Activated T-cell treated with anti-CD3 and anti-CD28 coated beads for 24 hours (primary cell): ENCODE measurements around the gene CDH22.

ENCODE experiments used
- DNase-seq: peaks from one replicate; pipeline ENCODE4 v3.0.0-alpha.2; 2020; ENCODE audit warnings: low read depth

CDH22 gene

DNA sequence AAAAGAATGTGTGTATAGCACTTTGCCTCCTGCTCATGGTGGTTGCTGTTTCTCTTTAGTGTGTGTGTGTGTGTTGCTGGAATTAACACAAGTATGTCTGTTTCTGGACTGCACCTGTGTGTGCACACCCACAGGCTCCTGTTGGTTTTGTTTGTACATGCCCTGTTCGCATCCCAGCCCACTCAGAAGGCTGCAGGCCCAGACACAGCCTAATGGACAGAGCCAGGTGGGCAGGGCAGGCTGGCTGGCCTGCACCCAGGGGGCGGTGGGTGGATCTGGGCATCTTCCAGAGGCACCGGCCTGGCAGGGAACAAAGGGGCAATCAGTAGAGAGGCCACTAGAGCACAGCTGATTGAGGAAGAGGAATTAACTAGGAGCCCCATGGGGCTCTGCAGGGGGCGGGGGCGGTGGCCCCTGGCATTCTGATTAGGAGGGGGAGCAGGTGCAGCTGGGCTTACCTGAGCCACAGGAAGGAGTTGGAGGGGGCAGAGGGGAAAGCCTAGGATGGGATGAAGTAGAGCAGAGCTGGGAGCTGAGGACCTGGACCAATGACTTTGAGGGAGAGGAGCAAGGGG lies 168.3 kb downstream of the CDH22 start:
- no peak for DNase-seq

- no peak for DNase-seq
Measured at GRCh38 chr20:46139266-46139889, 168.9 kb downstream of the CDH22 start.

DNA sequence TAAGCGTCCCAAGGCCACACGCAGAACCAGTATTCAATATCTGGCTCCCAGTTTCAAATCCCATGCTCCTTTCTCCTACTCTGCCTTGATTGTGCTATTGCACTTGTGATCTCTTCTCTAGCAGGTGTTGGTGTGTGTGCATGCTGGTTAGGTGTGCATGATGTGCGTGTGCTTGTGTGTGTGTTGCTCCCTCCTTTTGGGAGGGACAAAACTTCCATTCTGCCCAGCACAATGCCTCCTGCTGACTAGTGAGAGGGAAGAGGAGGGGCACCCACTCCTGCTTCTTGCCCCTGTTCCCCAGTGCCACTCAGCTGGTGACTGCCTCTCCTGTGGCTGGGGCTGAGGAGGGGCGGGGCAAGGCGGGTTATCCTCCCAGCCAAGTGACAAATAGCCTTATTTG lies 170.5 kb downstream of the CDH22 start:
- DNase-seq = no peak

GRCh38 chr20:46135856-46136633 lies 172.3 kb downstream of the CDH22 start:
- no peak for DNase-seq

DNA sequence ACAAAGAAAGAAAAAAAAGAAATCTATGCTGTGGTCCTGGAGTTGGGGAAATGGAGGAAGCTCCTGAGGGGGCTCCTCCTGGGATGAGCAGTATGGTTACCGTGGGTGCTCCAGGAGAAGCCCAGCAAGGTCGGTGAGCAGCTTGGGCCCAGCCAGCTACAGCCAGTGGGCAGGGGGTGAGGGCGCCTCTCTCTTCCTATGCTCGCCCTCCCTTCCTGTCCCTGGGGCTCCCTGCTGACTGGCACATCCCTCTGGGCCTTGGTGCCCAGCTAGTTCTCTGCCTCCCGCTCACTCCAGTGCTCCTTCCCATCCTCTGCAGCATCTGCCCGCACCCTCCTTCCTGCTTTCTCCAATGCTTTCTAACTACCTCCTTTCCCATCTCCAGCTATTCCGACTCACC lies 173.6 kb downstream of the CDH22 start:
- DNase-seq = no peak

DNA sequence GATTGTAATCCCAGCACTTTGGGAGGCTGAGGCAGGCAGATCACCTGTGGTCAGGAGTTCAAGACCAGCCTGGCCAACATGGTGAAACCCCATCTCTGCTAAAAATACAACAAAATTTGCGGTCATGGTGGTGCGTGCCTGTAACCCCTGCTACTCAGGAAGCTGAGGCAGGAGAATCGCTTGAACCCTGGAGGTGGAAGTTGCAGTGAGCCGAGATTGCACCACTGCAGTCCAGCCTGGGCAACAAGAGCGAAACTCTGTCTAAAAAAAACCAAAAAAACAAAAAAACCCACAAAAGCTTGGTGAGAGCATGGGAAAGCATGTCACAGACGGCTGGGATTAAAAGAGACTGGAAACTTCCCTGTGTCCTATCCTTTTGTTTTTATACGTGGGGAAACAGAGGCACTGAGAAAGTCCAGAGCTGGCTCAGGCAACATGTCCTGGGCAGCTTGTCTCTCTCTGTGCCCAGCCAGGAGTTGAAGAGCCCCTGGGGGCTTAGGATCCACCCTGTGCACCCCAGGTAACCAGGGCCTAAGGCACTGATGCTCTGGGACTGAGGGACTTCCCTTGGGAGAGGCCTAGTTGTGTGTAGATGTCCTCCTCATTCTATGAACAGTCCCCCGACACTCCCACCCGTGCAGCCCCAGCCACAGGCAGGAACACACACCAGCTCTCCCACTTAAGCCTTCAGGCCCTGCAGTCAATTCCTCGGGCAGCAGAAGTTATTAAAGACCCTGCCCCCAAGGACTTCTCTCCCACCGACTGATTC lies 174.2 kb downstream of the CDH22 start:
- no peak for DNase-seq

GRCh38 chr20:46132705-46133120 lies 175.6 kb downstream of the CDH22 start:
- DNase-seq = peak; percentile 34

DNA sequence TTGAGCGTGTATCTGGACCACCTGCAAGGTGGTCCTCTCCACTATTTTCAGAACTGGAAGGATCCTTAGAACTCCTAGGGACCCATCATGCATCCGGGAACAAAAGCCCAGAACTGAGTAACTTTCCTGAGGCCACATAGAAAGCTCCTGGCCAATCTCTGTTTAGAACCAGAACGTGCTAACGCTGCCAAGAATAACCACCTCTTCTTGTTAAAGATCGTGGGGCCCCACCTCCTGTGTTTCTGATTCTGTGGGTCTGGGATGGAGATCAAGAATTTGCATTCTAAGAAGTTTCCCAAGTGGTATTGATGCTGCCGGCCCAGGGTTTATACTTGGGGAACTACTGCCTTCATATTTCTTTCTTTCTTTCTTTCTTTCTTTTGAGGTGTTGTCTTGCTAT lies 176.9 kb downstream of the CDH22 start:
- no peak for DNase-seq

DNA sequence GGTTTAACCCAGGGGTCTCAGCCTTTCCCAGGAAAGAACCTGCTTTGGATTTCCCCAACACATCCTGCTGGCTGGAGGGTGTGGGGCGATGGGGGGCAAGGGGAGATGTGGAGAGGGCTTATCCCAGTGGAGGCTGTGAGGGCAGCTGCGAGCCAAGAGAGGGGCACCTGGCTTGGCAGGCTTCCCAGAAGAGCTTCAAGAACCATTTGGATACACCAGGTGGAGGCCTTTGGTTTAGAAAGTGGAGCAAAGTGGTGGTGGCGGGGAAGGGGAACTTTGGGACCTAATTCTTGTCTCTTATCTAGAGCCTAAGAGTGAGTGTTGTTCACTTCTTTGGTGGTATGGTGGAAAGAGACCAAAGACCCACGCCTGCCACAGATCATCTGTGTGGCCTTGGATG lies 177.8 kb downstream of the CDH22 start:
- DNase-seq = no peak

GRCh38 chr20:46129955-46130481 lies 178.3 kb downstream of the CDH22 start:
- DNase-seq = no peak

DNA sequence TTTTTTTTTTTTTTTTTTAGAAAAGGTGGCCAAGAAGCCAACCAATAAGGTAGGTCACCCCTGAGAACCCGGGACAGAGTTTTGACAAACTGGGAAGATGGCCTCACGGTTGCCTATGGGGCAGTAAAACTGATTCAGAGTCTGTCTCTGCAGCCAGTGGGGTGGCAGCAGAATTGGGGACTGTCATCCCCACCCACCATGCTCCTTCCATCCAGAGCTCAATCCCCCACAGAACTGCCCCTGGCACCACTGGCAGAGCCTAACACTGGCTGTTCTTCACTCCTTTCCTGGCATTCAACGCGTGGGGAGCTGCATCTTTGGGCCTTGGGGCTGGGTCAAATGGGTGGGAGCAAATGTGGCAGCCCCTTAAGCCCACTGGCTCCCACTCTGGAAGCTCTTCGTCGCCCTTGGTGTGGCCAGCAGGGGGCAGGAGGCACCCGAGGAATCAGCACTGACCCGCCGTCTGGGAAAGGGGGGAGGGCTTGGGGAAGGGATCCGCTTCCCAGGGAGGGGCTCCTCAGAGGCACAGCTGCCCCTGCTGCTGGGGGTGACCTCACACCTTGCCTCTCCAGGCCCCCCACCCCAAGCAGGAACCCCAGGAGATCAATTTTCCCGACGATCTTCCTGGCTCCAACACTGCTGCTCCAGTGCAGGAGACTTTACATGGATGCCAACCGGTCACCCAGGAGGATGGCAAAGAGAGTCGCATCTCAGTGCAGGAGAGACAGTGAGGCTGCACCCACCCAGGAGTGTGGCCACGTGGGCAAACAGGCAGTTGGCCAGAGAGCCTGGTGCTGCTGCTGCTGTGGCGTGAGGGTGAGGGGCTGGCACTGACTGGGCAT lies 179.8 kb downstream of the CDH22 start:
- DNase-seq = no peak

DNA sequence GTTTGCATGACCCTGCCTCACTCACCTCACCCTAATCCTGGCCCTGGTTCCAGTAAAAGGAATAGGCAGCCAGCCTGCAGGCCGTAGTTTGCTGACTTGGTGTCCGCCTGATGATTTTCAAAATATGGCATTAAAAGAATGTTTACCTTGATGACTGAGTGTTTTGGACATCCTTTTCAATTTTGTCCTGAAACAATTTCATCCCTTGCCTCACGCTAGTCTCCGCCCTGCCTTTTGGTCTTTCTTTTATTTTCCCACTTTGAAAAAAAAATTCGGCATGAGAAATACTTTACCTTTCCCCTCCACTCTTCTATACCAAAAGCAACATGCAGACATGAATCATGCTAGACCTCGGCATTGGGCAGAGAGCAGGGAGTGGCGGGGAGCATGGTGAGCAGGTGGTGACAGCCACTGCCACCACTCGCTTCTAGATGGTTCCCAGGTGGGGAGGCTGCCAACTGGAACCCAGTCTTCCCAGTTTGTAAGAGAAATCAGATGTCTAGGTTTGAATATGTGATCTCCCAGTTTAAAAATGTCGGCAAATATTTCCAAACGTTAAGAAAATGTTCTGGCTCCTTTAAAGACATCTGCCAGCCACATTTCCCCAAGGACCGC lies 180.8 kb downstream of the CDH22 start:
- no peak for DNase-seq

DNA sequence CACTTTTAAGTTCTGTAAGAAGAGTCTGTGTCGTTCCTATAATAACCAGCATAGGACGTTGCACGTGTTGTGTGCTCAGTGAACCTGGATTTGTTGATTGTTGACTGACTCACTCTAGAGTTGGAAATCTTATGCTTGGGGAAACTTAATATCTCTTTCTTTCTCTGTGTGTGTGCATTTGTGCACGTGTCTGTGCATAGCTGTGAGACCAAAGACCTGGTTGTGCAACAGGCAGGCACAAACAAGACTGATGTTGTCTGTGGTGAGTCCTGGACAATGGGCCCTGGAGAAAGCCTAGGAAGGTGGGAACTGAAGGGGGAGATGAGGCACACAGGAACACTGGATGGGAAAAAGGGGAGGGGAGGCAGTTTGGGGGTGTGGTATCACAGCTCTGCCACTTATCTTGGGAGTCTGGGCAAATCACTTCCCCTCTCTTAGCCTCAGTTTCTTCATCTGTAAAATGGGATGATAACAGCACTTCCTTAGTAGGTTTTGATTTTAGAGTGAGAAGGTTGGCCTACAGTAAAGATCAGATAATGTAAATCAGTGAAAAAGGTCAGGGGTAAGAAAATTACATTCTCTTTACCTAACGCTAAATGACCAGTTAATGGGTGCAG lies 181.8 kb downstream of the CDH22 start:
- no peak for DNase-seq
